ENCODE data around the gene NIN. TPM values are rescaled to one million over a fixed set of nuclear protein-coding genes. Genes with fewer than 3 reads are reported as not detected.
A peak's percentile ranks its signal among the peaks of the same experiment; 100 is the strongest.

Gene NIN
- total and polyA plus RNA-seq, 10 donors: 11.8 to 139 (median 94.4) TPM

DNA sequence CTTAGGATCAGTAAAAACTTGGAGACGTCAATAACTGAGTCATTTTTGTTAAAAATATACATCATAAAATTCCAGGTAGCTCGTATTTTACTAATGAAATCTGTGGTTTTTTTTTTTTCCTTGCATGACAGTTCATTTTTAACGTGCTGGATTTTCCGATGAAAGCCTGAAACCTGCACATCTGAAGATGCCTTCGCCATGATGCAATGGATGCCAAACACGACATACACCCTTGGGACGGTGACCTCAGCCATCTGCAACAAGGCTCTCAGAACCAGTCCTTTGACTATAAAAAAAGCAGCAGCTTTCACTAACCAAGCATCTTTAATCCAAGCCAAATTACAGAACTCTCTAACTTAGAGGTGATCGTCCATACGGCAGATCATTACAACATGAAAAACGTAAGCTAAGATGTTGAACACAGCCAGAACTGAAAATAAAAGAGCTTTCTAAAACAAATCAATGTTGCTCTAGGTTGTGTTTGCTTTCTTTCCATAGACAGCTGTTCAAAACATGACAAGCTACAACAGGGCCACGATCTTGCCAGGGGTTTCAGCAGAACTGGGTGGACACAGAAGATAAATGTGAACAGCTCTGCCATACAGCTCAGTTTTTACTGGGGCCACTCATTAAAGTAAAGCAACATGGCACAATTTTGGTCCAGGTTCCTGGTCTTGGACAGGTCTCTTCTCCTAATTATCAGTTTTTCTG lies 7.8 kb downstream of the NIN start:
- DNase-seq: no peak
- 61 to 71% (median 64%) methylated on average over 11 of the region's 11 CpGs for WGBS, 5 donors
- intact Hi-C loops (cut with DNase I; ENCODE audit: low total_unique reads): no loop called here
- no peak for TF ChIP-seq POLR2AphosphoS5 (IDR thresholded peaks at IDR 0.05)
- no peak for TF ChIP-seq POLR2A (IDR thresholded peaks at IDR 0.05)
- TF ChIP-seq, protein P1, sequence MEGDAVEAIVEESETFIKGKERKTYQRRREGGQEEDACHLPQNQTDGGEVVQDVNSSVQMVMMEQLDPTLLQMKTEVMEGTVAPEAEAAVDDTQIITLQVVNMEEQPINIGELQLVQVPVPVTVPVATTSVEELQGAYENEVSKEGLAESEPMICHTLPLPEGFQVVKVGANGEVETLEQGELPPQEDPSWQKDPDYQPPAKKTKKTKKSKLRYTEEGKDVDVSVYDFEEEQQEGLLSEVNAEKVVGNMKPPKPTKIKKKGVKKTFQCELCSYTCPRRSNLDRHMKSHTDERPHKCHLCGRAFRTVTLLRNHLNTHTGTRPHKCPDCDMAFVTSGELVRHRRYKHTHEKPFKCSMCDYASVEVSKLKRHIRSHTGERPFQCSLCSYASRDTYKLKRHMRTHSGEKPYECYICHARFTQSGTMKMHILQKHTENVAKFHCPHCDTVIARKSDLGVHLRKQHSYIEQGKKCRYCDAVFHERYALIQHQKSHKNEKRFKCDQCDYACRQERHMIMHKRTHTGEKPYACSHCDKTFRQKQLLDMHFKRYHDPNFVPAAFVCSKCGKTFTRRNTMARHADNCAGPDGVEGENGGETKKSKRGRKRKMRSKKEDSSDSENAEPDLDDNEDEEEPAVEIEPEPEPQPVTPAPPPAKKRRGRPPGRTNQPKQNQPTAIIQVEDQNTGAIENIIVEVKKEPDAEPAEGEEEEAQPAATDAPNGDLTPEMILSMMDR (IDR thresholded peaks at IDR 0.05 in 8 of 11, conservative IDR thresholded peaks at IDR 0.05 in 3 of 11): no peak
- Histone ChIP-seq H3K9me3 (no peaks in the 10 kb centered on the region), H3K36me3 (peaks cover 0 to 31% (median 3%) of the 10 kb centered on the region in 6 donors), H3K27me3 (replicated peaks in 1 of 7) (no peaks in the 10 kb centered on the region), H3K4me3 (peak overlapping the region in 2 of 8 donors; percentile 7 to 53), H3K4me1 (peaks cover 26 to 100% (median 81%) of the 10 kb centered on the region in 6 donors), H3K27ac (peak overlapping the region; percentile 68 to 93 (median 86))

DNA sequence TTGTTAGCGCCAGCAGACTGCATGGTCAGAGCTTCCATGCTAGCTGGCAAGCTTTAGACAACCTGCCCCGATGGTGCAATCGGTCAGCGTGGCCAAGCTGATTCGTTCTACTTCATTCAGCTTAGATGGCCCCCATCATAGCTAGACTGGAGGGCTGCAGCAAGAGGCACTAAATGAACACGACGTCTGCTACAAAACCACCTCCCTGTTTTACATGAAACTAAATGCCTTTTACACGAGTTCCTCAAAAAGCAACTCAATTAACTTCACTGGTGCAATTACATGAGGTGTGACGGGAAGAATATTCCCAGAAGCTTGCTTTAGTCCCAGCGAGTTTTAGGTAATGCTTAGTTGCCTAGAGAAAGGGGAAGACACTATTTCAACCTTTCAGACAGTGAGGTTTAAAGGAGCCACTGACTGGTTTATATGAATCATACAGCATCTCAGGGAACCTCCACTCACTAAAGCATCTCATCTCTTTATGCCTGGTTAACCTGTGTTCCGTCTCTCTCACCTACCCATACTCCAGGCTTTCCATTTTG lies 8.4 kb downstream of the NIN start:
- WGBS, 5 donors: 42 to 64% (median 55%) methylated on average over 11 of the region's 11 CpGs
- H3K27ac ChIP-seq: peak overlapping the region; percentile 68 to 93 (median 86)
- intact Hi-C loops (cut with DNase I; ENCODE audit: low total_unique reads): no loop called here

DNA sequence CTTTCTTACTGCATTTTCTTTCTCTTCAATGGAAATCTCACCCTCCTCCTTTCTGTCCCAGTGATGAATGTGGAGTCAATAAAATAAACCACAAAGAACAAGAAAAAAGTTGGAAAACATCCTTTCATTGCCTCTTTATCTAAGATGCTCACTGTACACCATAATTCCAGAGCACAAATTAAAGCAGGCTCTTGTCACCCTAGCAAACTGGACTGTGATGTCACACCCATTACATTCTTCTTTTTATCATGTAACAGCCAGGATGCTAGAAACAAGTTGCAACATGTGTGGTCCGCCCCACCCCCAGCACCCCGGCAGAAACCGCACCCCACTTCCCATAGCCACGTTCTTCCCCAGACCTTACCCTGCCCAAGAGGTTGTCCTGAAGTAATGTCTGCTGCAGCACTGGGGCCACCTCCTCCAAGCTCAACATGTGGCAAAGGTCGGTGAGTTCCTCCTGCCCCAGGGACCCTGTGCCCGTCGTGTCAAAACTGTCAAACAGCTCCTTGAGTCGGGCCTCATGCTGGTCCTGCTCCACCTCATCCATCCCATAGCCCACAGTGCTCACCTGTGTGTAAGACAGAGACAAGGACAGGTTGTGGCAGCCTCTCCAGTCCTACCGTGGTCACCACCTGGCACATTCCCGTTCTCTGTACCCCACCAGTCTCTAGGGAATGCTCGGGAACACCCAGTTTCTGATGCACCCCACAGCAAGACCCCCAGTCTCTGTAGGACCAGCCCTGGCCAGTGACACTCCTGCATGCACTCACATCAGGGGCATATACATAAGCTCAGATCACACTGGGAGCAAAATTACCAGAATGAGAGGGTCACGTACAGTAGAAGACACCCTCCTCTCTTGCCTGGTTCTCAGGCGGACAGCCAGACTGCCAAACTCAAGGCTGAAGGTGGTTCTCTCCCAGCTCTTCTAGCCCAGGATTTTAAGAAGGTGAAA lies 9.2 kb downstream of the NIN start:
- Histone ChIP-seq H3K4me3 (peak overlapping the region in 1 of 8 donors; percentile 53), H3K36me3 (peaks cover 0 to 40% (median 2%) of the 10 kb centered on the region in 6 donors), H3K4me1 (peaks cover 23 to 100% (median 74%) of the 10 kb centered on the region in 6 donors), H3K27ac (peak overlapping the region; percentile 68 to 93 (median 86)), H3K9me3 (no peaks in the 10 kb centered on the region), H3K27me3 (replicated peaks in 1 of 7) (no peaks in the 10 kb centered on the region)
- intact Hi-C loops (cut with DNase I; ENCODE audit: low total_unique reads): no loop called here
- peak; percentile 94 for DNase-seq
- TF ChIP-seq POLR2A (IDR thresholded peaks at IDR 0.05) (no peak), POLR2AphosphoS5 (IDR thresholded peaks at IDR 0.05) (peak; percentile 34 to 74 (median 65))
- TF ChIP-seq, protein P1 (IDR thresholded peaks at IDR 0.05 in 8 of 11, conservative IDR thresholded peaks at IDR 0.05 in 3 of 11): no peak
- WGBS, 5 donors: 36 to 51% (median 40%) methylated on average over 13 of the region's 13 CpGs

More for the DNA sequence above, 8.4 kb downstream of the NIN start:
- H3K27me3 ChIP-seq (replicated peaks in 1 of 7): no peaks in the 10 kb centered on the region
- peaks cover 0 to 37% (median 3%) of the 10 kb centered on the region in 6 donors for H3K36me3 ChIP-seq
- TF ChIP-seq POLR2AphosphoS5 (IDR thresholded peaks at IDR 0.05) (no peak), POLR2A (IDR thresholded peaks at IDR 0.05) (no peak)
- TF ChIP-seq, protein P1 (IDR thresholded peaks at IDR 0.05 in 8 of 11, conservative IDR thresholded peaks at IDR 0.05 in 3 of 11): no peak
- H3K4me1 ChIP-seq: peaks cover 26 to 100% (median 75%) of the 10 kb centered on the region in 6 donors
- H3K9me3 ChIP-seq: no peaks in the 10 kb centered on the region
- H3K4me3 ChIP-seq: peak overlapping the region in 1 of 8 donors; percentile 53
- peak; percentile 81 for DNase-seq
